ENCODE measurements around the gene CHSY1. TPM values are rescaled to one million over a fixed set of nuclear protein-coding genes. Genes with fewer than 3 reads are reported as not detected.

The CHSY1 gene
- total RNA-seq, 1 donor from 2014 or later = 69.3 TPM

DNA sequence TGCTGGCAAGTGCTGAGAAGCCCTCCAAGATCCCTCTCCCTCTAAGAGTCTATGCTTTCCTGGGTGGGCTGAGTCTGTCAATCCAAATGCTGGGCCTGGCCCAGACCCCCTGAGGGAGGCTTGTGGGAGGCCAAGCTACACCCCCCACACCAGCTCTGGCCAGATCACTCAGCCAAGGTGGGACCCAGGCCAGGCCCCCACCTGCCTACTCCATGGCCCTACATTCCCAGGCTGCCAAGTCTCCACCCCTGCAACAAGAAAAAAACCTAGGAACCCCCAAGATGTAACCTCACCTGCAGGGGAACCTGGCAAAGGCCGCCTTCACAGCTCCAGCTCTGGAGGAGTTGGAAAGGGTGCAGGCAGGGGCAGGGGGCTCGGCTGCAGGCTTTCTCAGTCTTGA, 109.1 kb downstream of the CHSY1 start:
- no peak overlapping the region for H3K4me3 Mint-ChIP-seq
- TF ChIP-seq, protein P1, sequence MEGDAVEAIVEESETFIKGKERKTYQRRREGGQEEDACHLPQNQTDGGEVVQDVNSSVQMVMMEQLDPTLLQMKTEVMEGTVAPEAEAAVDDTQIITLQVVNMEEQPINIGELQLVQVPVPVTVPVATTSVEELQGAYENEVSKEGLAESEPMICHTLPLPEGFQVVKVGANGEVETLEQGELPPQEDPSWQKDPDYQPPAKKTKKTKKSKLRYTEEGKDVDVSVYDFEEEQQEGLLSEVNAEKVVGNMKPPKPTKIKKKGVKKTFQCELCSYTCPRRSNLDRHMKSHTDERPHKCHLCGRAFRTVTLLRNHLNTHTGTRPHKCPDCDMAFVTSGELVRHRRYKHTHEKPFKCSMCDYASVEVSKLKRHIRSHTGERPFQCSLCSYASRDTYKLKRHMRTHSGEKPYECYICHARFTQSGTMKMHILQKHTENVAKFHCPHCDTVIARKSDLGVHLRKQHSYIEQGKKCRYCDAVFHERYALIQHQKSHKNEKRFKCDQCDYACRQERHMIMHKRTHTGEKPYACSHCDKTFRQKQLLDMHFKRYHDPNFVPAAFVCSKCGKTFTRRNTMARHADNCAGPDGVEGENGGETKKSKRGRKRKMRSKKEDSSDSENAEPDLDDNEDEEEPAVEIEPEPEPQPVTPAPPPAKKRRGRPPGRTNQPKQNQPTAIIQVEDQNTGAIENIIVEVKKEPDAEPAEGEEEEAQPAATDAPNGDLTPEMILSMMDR (IDR thresholded peaks at IDR 0.05; ENCODE audit: unreplicated experiment) = no peak
- DNase-seq (ENCODE audit: low spot score in 2 of 2, unreplicated experiment in 2 of 2) = no peak
- no peaks in the 10 kb centered on the region for H3K9me3 Mint-ChIP-seq
- no peaks in the 10 kb centered on the region for H3K36me3 Mint-ChIP-seq
- no peaks in the 10 kb centered on the region for H3K27me3 Mint-ChIP-seq (ENCODE audit: low read depth)
- H3K4me1 Mint-ChIP-seq = peaks cover 2% of the 10 kb centered on the region
- no peak overlapping the region for H3K27ac Mint-ChIP-seq

DNA sequence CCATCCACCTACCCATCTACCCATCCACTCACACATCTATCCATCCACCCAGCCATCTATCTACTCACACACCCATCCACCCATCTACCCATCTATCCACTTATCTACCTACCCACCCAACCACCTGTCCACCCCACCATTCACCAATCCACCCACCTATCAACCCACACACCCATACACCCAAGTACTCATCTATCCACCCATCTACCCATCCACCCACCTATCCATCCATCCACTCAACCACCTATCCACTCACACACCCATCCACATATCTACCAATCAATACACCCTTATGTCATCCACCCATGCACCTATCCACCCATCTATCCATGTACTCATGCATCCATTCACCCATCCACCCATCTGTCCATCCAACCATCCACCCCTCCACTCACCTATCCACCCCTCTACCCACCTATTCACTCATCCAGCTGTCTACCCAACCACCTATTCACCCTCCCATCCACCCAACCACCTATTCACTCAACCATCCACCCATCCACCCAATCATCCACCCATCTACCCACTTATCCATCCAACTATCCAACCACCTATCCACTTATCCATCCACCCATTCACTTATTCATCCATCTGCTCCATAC, 109.8 kb downstream of the CHSY1 start:
- H3K27ac Mint-ChIP-seq = no peak overlapping the region
- no peaks in the 10 kb centered on the region for H3K27me3 Mint-ChIP-seq (ENCODE audit: low read depth)

DNA sequence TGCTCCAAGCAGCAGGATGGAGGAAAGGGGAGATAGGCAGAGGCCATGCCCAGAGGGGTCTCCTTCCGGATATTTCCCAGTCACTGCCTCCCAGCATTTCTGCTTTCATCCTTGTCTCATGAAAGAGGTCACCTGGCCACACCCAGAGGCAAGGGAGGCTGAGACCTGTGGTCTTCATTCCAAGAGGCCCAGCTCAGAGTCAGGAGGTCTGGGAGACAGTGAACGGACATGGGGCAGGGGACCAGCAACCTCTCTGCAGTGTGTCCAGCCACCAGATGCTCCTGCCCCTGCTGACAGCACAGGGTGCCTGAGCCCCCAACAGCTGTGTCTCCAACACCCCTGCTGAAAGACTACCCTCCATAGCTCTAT, 111.2 kb downstream of the CHSY1 start:
- Mint-ChIP-seq H3K36me3 (no peaks in the 10 kb centered on the region), H3K4me3 (no peak overlapping the region), H3K27ac (no peak overlapping the region), H3K27me3 (ENCODE audit: low read depth) (no peaks in the 10 kb centered on the region), H3K9me3 (no peaks in the 10 kb centered on the region), H3K4me1 (no peaks in the 10 kb centered on the region)
- TF ChIP-seq, protein P1 (IDR thresholded peaks at IDR 0.05; ENCODE audit: unreplicated experiment) = no peak
- no peak for DNase-seq (ENCODE audit: low spot score in 2 of 2, unreplicated experiment in 2 of 2)

More for the DNA sequence above, 109.8 kb downstream of the CHSY1 start:
- no peaks in the 10 kb centered on the region for H3K9me3 Mint-ChIP-seq
- H3K4me3 Mint-ChIP-seq = no peak overlapping the region
- no peak for DNase-seq (ENCODE audit: low spot score in 2 of 2, unreplicated experiment in 2 of 2)
- peaks cover 2% of the 10 kb centered on the region for H3K4me1 Mint-ChIP-seq
- H3K36me3 Mint-ChIP-seq = no peaks in the 10 kb centered on the region
- TF ChIP-seq, protein P1 (IDR thresholded peaks at IDR 0.05; ENCODE audit: unreplicated experiment) = no peak

DNA sequence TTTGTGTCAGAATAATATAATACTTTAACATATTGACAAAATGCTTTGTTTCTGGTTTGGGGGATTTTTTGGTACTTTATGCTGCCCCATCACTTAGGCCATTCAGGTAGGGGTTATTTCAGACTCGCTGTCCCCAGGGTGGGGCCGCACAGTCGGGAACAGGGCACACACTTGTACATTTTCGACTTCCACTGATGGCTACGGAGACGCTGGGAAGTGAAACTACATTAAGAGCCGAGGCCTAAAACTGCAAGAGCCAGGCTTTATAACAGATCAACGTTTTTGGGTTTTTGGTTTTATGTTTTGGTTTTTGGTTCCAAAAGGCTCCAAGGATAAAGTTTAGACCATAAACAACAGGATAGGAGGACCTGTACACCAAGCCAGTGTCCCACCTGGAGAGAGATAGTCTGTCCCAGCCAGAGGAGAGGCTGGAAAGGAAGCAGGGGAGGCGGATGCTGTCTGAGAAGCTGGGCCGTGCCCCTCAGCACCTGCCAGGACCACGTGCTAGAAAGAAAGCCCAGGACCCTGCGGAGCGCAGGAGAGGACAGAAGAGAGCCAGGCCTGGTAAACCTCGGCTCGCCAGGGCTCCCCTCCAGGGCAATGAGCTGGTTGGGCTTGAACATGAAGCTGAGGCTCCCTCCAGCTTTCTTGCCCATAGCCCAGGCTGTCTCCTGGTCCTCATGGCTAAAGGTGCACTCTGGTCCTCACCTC, 111.7 kb downstream of the CHSY1 start:
- H3K36me3 Mint-ChIP-seq = no peaks in the 10 kb centered on the region
- H3K9me3 Mint-ChIP-seq = no peaks in the 10 kb centered on the region
- DNase-seq (ENCODE audit: low spot score in 2 of 2, unreplicated experiment in 2 of 2) = no peak
- no peaks in the 10 kb centered on the region for H3K27me3 Mint-ChIP-seq (ENCODE audit: low read depth)
- no peak overlapping the region for H3K27ac Mint-ChIP-seq
- H3K4me1 Mint-ChIP-seq = no peaks in the 10 kb centered on the region
- H3K4me3 Mint-ChIP-seq = no peak overlapping the region
- TF ChIP-seq, protein P1 (IDR thresholded peaks at IDR 0.05; ENCODE audit: unreplicated experiment) = no peak

DNA sequence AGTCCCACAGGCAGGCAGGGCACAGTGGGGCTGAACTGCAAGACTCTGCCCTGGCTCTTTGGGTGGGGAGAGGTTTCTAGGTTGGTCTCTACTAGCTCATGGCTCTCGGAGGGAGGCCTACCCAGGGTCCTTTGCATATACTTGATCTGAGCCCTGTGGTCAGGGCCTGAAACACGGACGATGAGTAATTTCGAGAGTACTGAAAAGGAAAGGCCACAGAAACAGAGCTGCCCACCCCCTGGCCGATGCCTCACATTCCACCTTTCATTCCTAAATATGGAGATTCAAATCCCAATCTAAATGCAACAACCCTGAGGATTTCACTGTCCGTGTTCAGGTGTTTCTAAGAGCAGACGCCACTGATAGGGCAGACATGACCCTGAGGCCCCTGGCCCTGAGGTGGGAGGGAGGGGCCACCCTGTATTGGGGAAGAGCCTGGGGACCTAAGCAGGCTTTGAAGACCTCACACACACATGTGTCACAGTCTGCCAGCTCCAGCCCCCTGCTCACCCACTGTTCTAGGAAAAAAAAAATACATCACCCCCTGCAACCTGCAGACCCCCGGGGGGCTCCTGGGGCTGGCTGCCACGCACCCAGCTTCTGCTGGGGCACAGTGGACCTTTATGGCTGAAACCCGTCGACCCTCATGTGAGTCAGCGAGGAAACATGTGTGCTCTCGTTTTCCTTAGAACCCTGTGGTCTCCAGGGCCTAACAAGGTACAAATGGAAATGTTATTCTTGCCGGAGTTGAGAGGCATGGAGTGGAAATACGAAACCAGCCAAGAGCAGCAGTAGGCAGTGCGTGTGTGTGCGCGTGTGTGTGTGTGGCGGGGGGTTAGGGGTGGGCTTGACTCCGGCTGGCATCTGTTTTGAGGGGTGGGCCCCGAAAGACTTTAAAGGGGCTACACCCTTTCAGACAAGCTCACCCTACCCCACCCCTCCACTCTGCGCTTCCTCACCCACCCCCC, 112.7 kb downstream of the CHSY1 start:
- DNase-seq (ENCODE audit: low spot score in 2 of 2, unreplicated experiment in 2 of 2) = no peak
- H3K9me3 Mint-ChIP-seq = peaks cover 4% of the 10 kb centered on the region
- TF ChIP-seq, protein P1 (IDR thresholded peaks at IDR 0.05; ENCODE audit: unreplicated experiment) = no peak
- no peak overlapping the region for H3K4me3 Mint-ChIP-seq
- no peaks in the 10 kb centered on the region for H3K4me1 Mint-ChIP-seq
- H3K27me3 Mint-ChIP-seq (ENCODE audit: low read depth) = no peaks in the 10 kb centered on the region
- no peak overlapping the region for H3K27ac Mint-ChIP-seq
- H3K36me3 Mint-ChIP-seq = no peaks in the 10 kb centered on the region
